GM21367 (cell line): ENCODE measurements around the gene PDE8A.
"Not testable (repeated sequence)": the region's sequence is repeated elsewhere in the genome, so short reads cannot be mapped to it uniquely, and the experiment has no call there.

Source experiments
- ATAC-seq: cut with Tn5 transposase; IDR thresholded peaks from one replicate; pipeline ENCODE4 v1.9.1; 2021; ENCODE audit not compliant: unreplicated experiment

PDE8A gene

GRCh38 chr15:85008474-85009260 lies 27.0 kb downstream of the PDE8A start:
- ATAC-seq, result no peak

DNA sequence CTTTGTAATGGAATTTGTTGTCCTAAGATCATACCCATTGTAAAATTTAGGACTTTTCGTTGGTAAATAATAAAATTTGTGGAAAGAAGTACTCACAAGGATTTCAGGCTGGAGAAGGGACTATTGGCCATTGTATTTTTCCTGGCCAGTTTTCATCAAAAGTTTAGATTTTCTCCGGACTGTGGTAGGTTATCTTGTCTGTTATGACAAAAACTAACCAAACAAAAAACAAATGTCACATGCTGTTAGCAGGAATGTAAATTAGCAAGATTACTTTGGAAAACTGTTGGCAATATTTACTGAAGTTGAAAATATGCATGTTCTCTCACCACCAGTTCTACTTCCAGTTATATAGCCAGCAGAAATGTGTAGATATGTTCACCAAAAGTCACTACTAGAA lies 27.8 kb downstream of the PDE8A start:
- ATAC-seq, result no peak

- no peak for ATAC-seq
These were observed 28.4 kb downstream of the PDE8A start for GRCh38 chr15:85010071-85010385.

- no peak for ATAC-seq
These were observed 28.9 kb downstream of the PDE8A start for GRCh38 chr15:85010386-85011159.

DNA sequence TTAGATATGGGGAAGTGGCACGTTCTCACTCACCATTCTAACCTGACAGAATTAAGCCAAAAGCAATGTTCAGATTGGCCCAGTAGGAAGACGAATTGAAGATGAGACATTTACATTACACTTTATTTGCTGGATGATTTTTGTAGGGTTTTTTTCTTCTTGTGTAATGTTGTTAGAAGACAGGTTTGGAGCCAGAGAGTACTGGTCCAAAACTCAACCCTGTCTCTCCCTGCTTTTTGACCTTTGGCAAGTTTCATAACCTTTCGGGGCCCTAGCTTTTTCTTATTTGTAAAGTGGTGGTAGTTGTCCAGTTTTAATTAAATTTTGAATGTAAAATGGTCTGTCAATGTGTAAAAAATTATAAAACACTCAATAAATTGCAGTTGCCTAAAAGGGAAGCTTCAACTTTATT lies 29.5 kb downstream of the PDE8A start:
- ATAC-seq, result no peak

GRCh38 chr15:85011724-85012123 lies 30.1 kb downstream of the PDE8A start:
- not testable (repeated sequence) for ATAC-seq

DNA sequence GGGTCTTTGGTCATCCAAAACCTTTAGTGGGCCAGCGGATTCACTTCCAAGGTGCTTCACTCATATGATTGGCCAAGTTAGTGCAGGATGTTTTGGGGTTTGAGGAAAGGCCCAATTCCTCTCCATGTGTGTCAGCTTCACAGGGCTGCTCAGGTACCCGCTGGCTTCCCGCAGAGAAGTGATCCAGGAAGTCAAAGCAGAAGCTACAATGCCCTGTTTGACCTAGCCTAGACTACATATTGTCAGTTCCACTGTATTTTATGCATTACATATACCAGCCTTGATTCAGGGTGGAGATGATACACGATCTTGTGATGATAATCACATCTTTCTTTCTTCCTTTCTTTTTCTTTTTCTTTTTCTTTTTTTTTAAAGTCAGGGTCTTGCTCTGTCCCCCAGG lies 32.1 kb downstream of the PDE8A start:
- ATAC-seq, result no peak

- no peak for ATAC-seq
These were observed 33.3 kb downstream of the PDE8A start for GRCh38 chr15:85014932-85015331.

- ATAC-seq, result no peak
These were observed 34.6 kb downstream of the PDE8A start for GRCh38 chr15:85016275-85016674.

GRCh38 chr15:85019815-85020590 lies 38.3 kb downstream of the PDE8A start:
- no peak for ATAC-seq

GRCh38 chr15:85021409-85021808 lies 39.8 kb downstream of the PDE8A start:
- no peak for ATAC-seq

GRCh38 chr15:85022860-85023403 lies 41.3 kb downstream of the PDE8A start:
- no peak for ATAC-seq

GRCh38 chr15:85024003-85024402 lies 42.3 kb downstream of the PDE8A start:
- ATAC-seq, result no peak

DNA sequence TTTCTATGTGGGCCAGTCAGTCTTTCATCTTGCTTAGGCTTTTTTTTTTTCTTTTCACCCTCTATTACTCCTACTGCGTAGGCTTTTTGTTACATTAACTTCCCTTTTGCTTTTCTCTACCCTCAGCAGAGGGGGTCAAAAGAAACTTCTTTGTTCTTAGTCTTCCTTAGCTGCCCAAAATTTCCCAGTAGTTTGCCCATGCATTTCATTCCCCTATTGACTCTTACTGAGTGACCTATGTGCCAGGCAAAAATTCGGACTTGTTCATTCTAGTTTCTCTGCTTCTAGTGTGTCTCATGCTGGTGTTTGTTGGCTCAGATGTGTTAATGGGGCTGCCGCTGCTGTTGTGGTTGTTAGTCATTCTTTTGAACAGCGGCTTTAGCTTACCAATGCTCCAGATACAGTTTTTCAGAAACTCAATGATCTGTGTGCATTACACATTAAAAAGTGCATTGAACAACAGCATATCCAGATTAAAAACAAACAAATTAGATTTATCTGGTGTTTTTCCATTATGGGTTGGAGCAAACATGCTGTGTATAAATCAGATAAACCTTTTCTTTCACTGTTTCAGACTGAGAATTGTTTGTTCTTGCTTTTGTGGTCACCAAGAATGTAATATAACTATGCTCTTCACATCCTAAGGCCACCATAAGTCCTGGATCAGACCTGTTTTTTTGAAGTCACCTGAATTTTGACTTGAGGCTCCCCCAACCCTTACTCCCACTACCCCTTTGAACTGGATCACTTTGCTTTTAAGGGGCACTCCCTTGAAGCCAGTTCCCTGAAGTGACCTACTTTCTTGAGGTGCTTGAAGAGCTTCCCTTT lies 43.1 kb downstream of the PDE8A start:
- ATAC-seq, result no peak

- ATAC-seq, result no peak
These were observed 44.0 kb downstream of the PDE8A start for GRCh38 chr15:85025516-85026251.

- no peak for ATAC-seq
These were observed 44.8 kb downstream of the PDE8A start for GRCh38 chr15:85026304-85027032.

GRCh38 chr15:85027033-85027380 lies 45.4 kb downstream of the PDE8A start:
- ATAC-seq, result no peak

- no peak for ATAC-seq
These were observed 45.8 kb downstream of the PDE8A start for GRCh38 chr15:85027421-85027820.

GRCh38 chr15:85028416-85028815 lies 46.8 kb downstream of the PDE8A start:
- ATAC-seq, result no peak
